ENCODE data around the gene DDR2.

Gene DDR2

DNA sequence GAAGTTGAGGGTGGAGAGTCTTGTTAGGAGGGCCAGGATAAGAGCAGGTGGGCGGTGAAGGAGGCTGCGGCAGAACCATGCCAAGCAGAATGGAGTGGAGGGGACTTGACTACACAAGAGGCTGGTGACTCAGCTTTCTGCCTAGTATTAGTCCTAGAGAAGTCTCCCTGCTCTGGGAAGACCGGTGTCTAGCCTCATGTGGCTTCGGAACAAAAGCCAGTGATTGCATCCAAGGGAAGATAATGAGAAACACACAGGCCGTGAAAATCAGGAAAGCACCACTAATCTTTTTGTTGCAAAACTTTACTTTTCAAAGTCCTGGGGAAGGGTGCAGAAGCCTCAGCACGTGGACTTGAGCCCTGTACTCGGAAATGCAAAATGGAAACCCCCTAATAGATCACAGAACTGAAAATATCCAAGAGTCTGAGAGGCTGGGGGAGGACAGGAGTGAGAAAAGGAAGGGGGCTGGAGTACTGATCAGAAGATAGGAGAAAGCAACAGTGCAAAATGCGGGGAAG is 31.4 kb downstream of the DDR2 start:
- Histone ChIP-seq H3K27me3 (replicated peaks; ENCODE audit: insufficient read depth, low read length) (no peaks in the 10 kb centered on the region), H3K79me2 (ENCODE audit: low read length) (no peaks in the 10 kb centered on the region), H3K27ac (ENCODE audit: low read length) (no peak overlapping the region), H3K4me2 (ENCODE audit: low read depth, low read length) (no peak overlapping the region), H4K20me1 (ENCODE audit: insufficient read depth, low read length) (no peaks in the 10 kb centered on the region), H3K9me2 (replicated peaks; ENCODE audit: insufficient read depth, low read length) (no peaks in the 10 kb centered on the region), H3K9me3 (replicated peaks; ENCODE audit: insufficient read depth, low read length) (no peaks in the 10 kb centered on the region), H3K4me1 (ENCODE audit: low read length) (peaks cover 9% of the 10 kb centered on the region; the same call in 1 of the 2 replicates), H3K9ac (ENCODE audit: low read length) (no peak overlapping the region), H2AFZ (ENCODE audit: low read length) (no peak overlapping the region), H3K36me3 (replicated peaks; ENCODE audit: insufficient read depth, low read length) (no peaks in the 10 kb centered on the region), H3F3A (ENCODE audit: insufficient read depth, low read length) (no peaks in the 10 kb centered on the region), H3K4me3 (ENCODE audit: low read length) (no peak overlapping the region)
- no peak for DNase-seq
- TF ChIP-seq EZH2phosphoT487 (IDR thresholded peaks at IDR 0.05; ENCODE audit: low read length) = no peak
- TF ChIP-seq, protein P1, sequence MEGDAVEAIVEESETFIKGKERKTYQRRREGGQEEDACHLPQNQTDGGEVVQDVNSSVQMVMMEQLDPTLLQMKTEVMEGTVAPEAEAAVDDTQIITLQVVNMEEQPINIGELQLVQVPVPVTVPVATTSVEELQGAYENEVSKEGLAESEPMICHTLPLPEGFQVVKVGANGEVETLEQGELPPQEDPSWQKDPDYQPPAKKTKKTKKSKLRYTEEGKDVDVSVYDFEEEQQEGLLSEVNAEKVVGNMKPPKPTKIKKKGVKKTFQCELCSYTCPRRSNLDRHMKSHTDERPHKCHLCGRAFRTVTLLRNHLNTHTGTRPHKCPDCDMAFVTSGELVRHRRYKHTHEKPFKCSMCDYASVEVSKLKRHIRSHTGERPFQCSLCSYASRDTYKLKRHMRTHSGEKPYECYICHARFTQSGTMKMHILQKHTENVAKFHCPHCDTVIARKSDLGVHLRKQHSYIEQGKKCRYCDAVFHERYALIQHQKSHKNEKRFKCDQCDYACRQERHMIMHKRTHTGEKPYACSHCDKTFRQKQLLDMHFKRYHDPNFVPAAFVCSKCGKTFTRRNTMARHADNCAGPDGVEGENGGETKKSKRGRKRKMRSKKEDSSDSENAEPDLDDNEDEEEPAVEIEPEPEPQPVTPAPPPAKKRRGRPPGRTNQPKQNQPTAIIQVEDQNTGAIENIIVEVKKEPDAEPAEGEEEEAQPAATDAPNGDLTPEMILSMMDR (IDR thresholded peaks at IDR 0.05; ENCODE audit: low read length) = no peak
- TF ChIP-seq EZH2 (optimal IDR thresholded peaks at IDR 0.05; ENCODE audit: low read depth, low read length) = no peak

DNA sequence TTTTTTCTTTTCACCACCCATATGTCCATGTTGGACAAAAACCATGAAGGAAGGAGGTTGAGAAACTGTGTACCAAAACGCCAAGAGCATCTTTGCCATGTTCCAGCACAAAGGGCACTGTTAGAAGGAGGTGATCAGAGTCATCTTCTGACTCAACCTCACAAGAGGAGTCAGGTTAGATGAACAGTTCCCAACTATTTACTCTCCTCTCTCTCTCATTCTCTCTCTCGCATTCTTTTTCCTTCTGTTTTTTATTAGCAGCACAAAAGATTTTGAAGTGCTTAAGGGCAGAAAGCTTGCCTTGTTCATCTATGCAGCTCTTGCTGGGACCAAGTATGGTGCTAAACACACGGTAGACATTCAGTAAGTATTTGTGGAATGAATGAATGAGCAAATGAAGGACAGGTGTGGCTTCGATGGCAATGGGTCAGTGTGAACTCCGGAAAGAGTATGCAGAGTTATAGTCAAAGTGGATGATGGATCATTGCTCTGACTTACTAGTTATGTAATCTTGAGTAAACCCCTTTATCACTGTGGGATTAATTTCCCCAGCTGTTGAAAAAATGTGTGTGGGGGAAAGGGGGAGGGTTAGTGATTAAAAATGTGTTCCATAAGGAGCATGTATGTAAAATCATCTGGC is 33.9 kb downstream of the DDR2 start:
- Histone ChIP-seq H3K9ac (ENCODE audit: low read length) (no peak overlapping the region), H3K4me1 (ENCODE audit: low read length) (peaks cover 9% of the 10 kb centered on the region; the same call in 1 of the 2 replicates), H3K9me2 (replicated peaks; ENCODE audit: insufficient read depth, low read length) (no peaks in the 10 kb centered on the region), H3K4me2 (ENCODE audit: low read depth, low read length) (no peak overlapping the region), H3K27ac (ENCODE audit: low read length) (no peak overlapping the region), H3K9me3 (replicated peaks; ENCODE audit: insufficient read depth, low read length) (no peaks in the 10 kb centered on the region), H4K20me1 (ENCODE audit: insufficient read depth, low read length) (no peaks in the 10 kb centered on the region), H3K36me3 (replicated peaks; ENCODE audit: insufficient read depth, low read length) (no peaks in the 10 kb centered on the region), H3K27me3 (replicated peaks; ENCODE audit: insufficient read depth, low read length) (no peaks in the 10 kb centered on the region), H3F3A (ENCODE audit: insufficient read depth, low read length) (no peaks in the 10 kb centered on the region), H3K4me3 (ENCODE audit: low read length) (no peak overlapping the region), H2AFZ (ENCODE audit: low read length) (no peak overlapping the region), H3K79me2 (ENCODE audit: low read length) (no peaks in the 10 kb centered on the region)
- DNase-seq = no peak
- TF ChIP-seq, protein P1 (IDR thresholded peaks at IDR 0.05; ENCODE audit: low read length) = no peak
- no peak for TF ChIP-seq EZH2 (optimal IDR thresholded peaks at IDR 0.05; ENCODE audit: low read depth, low read length)
- TF ChIP-seq EZH2phosphoT487 (IDR thresholded peaks at IDR 0.05; ENCODE audit: low read length) = no peak

DNA sequence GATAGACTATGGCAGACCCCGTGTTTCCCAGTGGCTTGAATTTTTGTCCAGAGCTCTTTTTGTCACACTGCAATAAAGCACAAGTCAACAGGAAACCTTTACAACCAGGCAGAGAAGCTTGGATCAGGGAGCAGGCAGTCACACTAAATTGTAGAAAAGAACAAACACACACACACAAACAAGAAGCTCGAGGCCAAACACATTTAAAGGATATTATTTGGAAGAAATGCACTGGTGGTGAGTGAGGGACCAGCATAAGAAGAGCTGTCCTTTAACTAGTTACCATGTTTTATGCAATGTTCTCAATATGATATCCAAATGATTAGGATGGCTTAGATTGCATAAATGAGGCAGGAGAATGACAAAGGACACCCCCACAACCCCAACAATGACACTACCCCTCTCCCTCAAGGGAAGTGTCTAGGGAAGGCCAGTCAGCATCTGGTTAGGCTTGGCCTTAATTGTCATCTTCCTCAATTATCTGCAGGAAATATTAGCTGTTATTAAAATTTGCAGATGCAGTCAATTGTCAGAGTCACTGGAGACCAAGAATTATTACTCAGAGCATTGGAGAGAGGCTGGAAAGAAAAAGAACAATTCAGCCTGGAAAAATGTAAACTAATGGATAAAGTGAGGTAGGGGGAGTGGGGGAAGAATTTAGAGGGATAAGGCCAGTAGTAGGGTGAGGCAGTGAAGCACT is 35.3 kb downstream of the DDR2 start:
- H3K27ac ChIP-seq (ENCODE audit: low read length) = no peak overlapping the region
- H3K4me3 ChIP-seq (ENCODE audit: low read length) = no peak overlapping the region
- H3K9me2 ChIP-seq (replicated peaks; ENCODE audit: insufficient read depth, low read length) = no peaks in the 10 kb centered on the region
- no peak overlapping the region for H2AFZ ChIP-seq (ENCODE audit: low read length)
- H3K9ac ChIP-seq (ENCODE audit: low read length) = no peak overlapping the region
- no peak for DNase-seq
- no peaks in the 10 kb centered on the region for H3K27me3 ChIP-seq (replicated peaks; ENCODE audit: insufficient read depth, low read length)
- H3F3A ChIP-seq (ENCODE audit: insufficient read depth, low read length) = no peaks in the 10 kb centered on the region
- H3K79me2 ChIP-seq (ENCODE audit: low read length) = no peaks in the 10 kb centered on the region
- peaks cover 9% of the 10 kb centered on the region; the same call in 1 of the 2 replicates for H3K4me1 ChIP-seq (ENCODE audit: low read length)
- no peak overlapping the region for H3K4me2 ChIP-seq (ENCODE audit: low read depth, low read length)
- no peaks in the 10 kb centered on the region for H3K9me3 ChIP-seq (replicated peaks; ENCODE audit: insufficient read depth, low read length)
- H3K36me3 ChIP-seq (replicated peaks; ENCODE audit: insufficient read depth, low read length) = no peaks in the 10 kb centered on the region
- no peak for TF ChIP-seq EZH2 (optimal IDR thresholded peaks at IDR 0.05; ENCODE audit: low read depth, low read length)
- TF ChIP-seq, protein P1 (IDR thresholded peaks at IDR 0.05; ENCODE audit: low read length) = no peak
- no peaks in the 10 kb centered on the region for H4K20me1 ChIP-seq (ENCODE audit: insufficient read depth, low read length)
